Measurements from ENCODE around the gene TTBK2.

DNA sequence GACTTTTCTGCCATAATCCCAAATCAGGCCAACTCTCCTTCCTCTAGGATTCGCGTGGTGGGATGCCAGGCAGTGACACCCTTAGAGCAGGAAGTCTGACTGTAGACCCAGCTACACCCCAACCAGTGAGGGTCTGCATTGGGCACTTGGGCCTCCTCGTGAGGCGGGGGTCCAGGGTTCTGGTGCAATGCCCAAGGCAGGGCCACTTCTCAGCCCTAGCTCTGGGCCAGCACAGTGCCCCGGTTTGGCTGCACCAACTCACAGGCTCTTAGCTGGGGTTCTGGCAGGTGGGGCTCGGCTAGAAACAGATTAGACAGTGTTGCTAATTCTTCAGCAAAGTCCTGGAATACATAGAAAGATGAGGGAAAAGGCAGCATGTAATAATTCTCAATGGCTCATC, 196.3 kb downstream of the TTBK2 start:
- TF ChIP-seq, protein P1, sequence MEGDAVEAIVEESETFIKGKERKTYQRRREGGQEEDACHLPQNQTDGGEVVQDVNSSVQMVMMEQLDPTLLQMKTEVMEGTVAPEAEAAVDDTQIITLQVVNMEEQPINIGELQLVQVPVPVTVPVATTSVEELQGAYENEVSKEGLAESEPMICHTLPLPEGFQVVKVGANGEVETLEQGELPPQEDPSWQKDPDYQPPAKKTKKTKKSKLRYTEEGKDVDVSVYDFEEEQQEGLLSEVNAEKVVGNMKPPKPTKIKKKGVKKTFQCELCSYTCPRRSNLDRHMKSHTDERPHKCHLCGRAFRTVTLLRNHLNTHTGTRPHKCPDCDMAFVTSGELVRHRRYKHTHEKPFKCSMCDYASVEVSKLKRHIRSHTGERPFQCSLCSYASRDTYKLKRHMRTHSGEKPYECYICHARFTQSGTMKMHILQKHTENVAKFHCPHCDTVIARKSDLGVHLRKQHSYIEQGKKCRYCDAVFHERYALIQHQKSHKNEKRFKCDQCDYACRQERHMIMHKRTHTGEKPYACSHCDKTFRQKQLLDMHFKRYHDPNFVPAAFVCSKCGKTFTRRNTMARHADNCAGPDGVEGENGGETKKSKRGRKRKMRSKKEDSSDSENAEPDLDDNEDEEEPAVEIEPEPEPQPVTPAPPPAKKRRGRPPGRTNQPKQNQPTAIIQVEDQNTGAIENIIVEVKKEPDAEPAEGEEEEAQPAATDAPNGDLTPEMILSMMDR (IDR thresholded peaks at IDR 0.05), result no peak
- TF ChIP-seq POLR2AphosphoS5 (IDR thresholded peaks at IDR 0.05) (no peak), POLR2A (IDR thresholded peaks at IDR 0.05) (no peak)

Measured in transverse colon (tissue), 4 donors.